Loucy (cell line): ENCODE measurements around the gene UBAC2.

Source experiments
- H2AFZ ChIP-seq: fragments of 200-600 bp; sonication (generic); 2 replicates; pipeline ENCODE4 v1.6.0; 2016; ENCODE audit warnings: antibody characterized with exemption, mild to moderate bottlenecking, low read length, moderate library complexity
- H3F3A ChIP-seq: fragments of 200-600 bp; 2 replicates; pipeline ENCODE4 v1.6.0; 2016; ENCODE audit warnings: antibody characterized with exemption, low read depth, mild to moderate bottlenecking
- H3K27me3 ChIP-seq: fragments of 200-600 bp; sonication (generic); 2 replicates; pipeline ENCODE4 v1.6.1; 2014; ENCODE audit warnings: low read length, mild to moderate bottlenecking; ENCODE audit not compliant: insufficient read depth, poor library complexity, severe bottlenecking
- H3K36me3 ChIP-seq: fragments of 200-600 bp; sonication (generic); 2 replicates; pipeline ENCODE4 v1.6.1; 2016; ENCODE audit warnings: low read length; ENCODE audit not compliant: insufficient read depth
- H3K4me1 ChIP-seq: fragments of 200-600 bp; sonication (generic); 2 replicates; pipeline ENCODE4 v1.5.1; 2014; ENCODE audit warnings: low read length, mild to moderate bottlenecking; ENCODE audit not compliant: insufficient read depth, poor library complexity, severe bottlenecking
- H3K4me2 ChIP-seq: fragments of 200-600 bp; sonication (generic); 2 replicates; pipeline ENCODE4 v1.6.0; 2014; ENCODE audit warnings: antibody characterized with exemption, low read length, low read depth, mild to moderate bottlenecking; ENCODE audit not compliant: poor library complexity, severe bottlenecking
- H3K4me3 ChIP-seq: fragments of 200-600 bp; sonication (generic); 2 replicates; pipeline ENCODE4 v1.5.1; 2014; ENCODE audit warnings: low read length, mild to moderate bottlenecking, mixed read lengths; ENCODE audit not compliant: poor library complexity, severe bottlenecking
- H3K79me2 ChIP-seq: fragments of 200-600 bp; sonication (generic); 2 replicates; pipeline ENCODE4 v1.6.1; 2014; ENCODE audit warnings: low read length; ENCODE audit not compliant: insufficient read depth
- H3K9ac ChIP-seq: fragments of 200-600 bp; sonication (generic); 2 replicates; pipeline ENCODE4 v1.6.0; 2014; ENCODE audit warnings: mild to moderate bottlenecking, low read depth, low read length, moderate library complexity; ENCODE audit not compliant: poor library complexity, severe bottlenecking
- H3K9me2 ChIP-seq: fragments of 200-600 bp; sonication (generic); replicated peaks from 2 replicates; pipeline ENCODE4 v1.6.1; 2016; ENCODE audit warnings: low read depth, low read length, mixed read lengths
- H3K9me3 ChIP-seq: fragments of 200-600 bp; sonication (generic); 2 replicates; pipeline ENCODE4 v1.6.1; 2014; ENCODE audit warnings: mild to moderate bottlenecking, antibody characterized with exemption, low read length, low read depth; ENCODE audit not compliant: insufficient read depth
- H4K20me1 ChIP-seq: fragments of 200-600 bp; sonication (generic); 2 replicates; pipeline ENCODE4 v1.6.0; 2014; ENCODE audit warnings: antibody characterized with exemption, low read length, mild to moderate bottlenecking; ENCODE audit not compliant: insufficient read depth, poor library complexity, severe bottlenecking
- CTCF ChIP-seq: fragments of 200-600 bp; sonication (generic); conservative IDR thresholded peaks from 2 replicates; pipeline ENCODE4 v1.5.1; 2014; ENCODE audit warnings: mild to moderate bottlenecking, antibody characterized with exemption, low read length
- EZH2phosphoT487 ChIP-seq: fragments of 200-600 bp; IDR thresholded peaks from 2 replicates; pipeline ENCODE4 v1.6.1; 2018; ENCODE audit warnings: antibody characterized with exemption, mild to moderate bottlenecking, moderate library complexity, borderline replicate concordance

Gene UBAC2

GRCh38 chr13:99335087-99335486 lies 134.4 kb downstream of the UBAC2 start:
- H3K36me3 ChIP-seq: peaks cover 5% of the 10 kb centered on the region; the same call in 1 of the 2 replicates

GRCh38 chr13:99335603-99336002 lies 134.9 kb downstream of the UBAC2 start:
- TF ChIP-seq CTCF: no peak
- TF ChIP-seq EZH2phosphoT487: no peak
- Histone ChIP-seq H3K9me3 (no peaks in the 10 kb centered on the region), H3K4me1 (peaks cover 40% of the 10 kb centered on the region), H3K4me2 (no peak overlapping the region), H3F3A (no peaks in the 10 kb centered on the region; the same call in 1 of the 2 replicates), H4K20me1 (no peaks in the 10 kb centered on the region), H3K9ac (no peak overlapping the region), H3K36me3 (peaks cover 10% of the 10 kb centered on the region), H3K27me3 (no peaks in the 10 kb centered on the region), H3K79me2 (no peaks in the 10 kb centered on the region), H3K4me3 (no peak overlapping the region), H3K9me2 (no peaks in the 10 kb centered on the region), H2AFZ (no peak overlapping the region)

More at GRCh38 chr13:99335087-99335486, 134.4 kb downstream of the UBAC2 start:
- TF ChIP-seq EZH2phosphoT487 (no peak), CTCF (no peak)
- Histone ChIP-seq H3K4me3 (no peak overlapping the region), H3K9me3 (no peaks in the 10 kb centered on the region), H3K9ac (no peak overlapping the region), H3K79me2 (no peaks in the 10 kb centered on the region), H3K27me3 (no peaks in the 10 kb centered on the region), H3K4me2 (no peak overlapping the region), H3K9me2 (no peaks in the 10 kb centered on the region), H2AFZ (no peak overlapping the region), H3K4me1 (peaks cover 35% of the 10 kb centered on the region), H4K20me1 (no peaks in the 10 kb centered on the region), H3F3A (no peaks in the 10 kb centered on the region)

GRCh38 chr13:99339230-99339721 lies 138.6 kb downstream of the UBAC2 start:
- Histone ChIP-seq H3K27me3 (no peaks in the 10 kb centered on the region), H3K36me3 (peaks cover 47% of the 10 kb centered on the region), H3K79me2 (no peaks in the 10 kb centered on the region), H3K9ac (no peak overlapping the region), H3K4me1 (peaks cover 36% of the 10 kb centered on the region), H3K9me3 (no peaks in the 10 kb centered on the region), H3K9me2 (no peaks in the 10 kb centered on the region), H2AFZ (no peak overlapping the region), H3K4me3 (no peak overlapping the region), H3K4me2 (no peak overlapping the region), H3F3A (no peaks in the 10 kb centered on the region; the same call in 1 of the 2 replicates), H4K20me1 (no peaks in the 10 kb centered on the region)
- TF ChIP-seq EZH2phosphoT487 (no peak), CTCF (no peak)
